HG03565 (cell line): ENCODE results near the gene PTPRN2.
"Not testable (repeated sequence)": the region's sequence is repeated elsewhere in the genome, so short reads cannot be mapped to it uniquely, and the experiment has no call there.

ENCODE experiments used
- ATAC-seq: cut with Tn5 transposase; IDR thresholded peaks from one replicate; pipeline ENCODE4 v1.9.1; 2021; ENCODE audit warnings: mild to moderate bottlenecking, moderate library complexity; ENCODE audit not compliant: unreplicated experiment

The PTPRN2 gene

DNA sequence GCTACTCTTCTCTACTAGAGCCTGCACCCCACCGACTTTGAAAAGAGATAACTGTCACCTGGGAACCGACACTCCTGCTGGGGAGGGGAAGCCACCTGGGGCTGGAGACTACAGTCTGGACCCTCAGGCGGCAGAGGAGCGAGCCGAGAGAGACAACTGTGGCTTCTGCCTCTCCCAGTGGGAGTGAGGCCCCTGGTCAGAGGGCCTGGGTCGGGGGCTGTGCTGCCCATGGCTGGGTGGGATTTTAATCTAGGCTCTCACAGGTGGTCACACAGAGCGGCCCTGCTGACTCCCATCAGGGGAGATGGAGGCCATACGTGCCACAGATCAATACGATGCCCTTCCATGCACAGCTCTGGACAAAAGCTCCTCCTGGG lies 878.7 kb downstream of the PTPRN2 start:
- no peak for ATAC-seq

DNA sequence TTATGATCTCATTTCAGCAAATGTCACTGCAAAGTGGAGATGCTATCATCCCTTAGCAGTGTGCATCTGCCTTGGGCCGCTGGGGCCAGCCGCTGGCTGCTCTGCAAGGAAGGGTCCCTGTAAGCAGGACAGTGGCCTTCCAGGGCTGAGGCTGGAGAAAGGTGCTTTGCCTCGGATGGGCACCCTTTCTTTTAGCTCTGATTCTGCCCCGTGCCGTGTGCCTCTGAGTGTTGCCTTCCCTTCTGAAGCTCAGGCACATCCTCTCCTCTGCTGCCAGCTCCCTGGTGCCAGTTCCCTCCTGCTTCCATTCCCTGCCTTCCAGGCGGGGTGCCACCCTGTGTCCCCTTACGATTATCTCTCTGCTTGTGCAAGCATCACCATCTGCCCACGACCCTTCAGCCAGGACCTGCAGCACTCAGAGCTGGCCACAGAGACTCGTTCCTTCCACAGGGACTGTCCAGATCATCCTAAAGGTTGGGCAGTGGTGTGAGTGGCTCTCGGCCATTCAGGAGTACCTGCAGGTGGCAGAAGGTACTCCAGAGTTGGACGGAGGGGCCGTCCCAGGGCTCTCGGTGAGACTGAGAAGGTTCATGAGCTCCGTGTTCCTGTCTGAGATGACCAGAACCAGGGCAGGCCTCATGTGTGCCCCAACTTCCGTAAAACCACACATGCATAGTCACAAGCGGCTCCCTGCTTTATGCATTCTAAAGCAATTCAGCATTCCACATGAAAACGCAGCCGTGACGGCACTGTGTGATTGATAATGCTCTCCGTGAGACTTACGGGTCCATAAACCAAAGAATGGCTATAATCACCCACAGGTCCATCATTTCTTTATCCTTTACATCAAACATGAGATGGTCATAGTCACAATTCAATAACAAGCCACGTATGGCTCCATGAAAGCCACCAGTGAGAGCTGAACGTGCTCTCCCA lies 879.4 kb downstream of the PTPRN2 start:
- no peak for ATAC-seq

DNA sequence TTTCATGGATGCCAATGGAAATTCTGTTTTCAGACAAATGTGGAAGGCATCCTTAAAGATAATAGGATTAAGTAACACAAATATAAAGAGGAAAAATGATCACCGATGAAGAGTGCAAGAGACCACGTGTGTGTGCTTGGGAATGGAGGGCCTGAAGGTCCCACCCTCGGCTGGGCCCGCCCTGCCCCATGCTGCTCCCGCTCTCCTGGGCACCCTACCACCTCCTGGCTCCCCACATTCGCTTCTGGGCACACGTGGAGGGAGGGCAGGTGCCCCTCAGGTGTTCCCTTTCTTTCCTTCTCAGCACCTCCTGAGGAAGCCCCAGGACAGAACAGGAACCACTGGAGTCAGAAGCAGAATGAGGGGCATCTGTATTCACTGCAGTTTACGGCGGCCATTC lies 883.3 kb downstream of the PTPRN2 start:
- ATAC-seq: no peak

DNA sequence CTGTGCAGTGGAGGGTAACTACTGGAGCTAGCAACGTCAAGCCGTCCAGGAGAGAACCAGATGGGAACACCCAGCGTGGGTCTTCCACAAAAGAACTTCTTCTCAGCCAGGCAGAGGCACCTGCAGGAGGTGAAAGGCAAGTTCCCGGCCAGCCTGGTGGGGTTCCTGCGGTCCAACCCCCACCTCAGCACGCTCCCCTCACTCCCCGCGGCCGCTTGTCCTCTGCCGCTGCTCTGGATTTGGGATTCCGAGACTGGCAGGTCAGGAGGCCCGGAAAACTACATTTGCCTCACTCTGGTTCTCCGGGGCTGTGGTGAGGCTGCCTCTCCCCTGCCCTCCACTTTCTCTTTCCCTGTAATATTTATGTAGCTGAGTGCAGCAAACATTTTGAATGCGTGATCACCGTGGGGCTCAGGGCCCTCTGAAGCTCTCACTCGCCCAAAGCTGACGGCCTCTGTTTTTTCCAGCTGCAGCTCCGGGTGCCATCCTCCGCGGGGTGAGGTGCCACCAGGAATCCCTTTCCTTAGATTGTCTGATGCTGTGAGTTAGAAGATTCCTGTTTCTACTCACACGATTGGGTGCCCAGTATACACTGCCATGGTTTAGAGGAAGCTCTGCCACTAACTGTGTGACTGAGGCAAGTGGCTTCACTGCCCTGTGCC lies 884.0 kb downstream of the PTPRN2 start:
- ATAC-seq: no peak

DNA sequence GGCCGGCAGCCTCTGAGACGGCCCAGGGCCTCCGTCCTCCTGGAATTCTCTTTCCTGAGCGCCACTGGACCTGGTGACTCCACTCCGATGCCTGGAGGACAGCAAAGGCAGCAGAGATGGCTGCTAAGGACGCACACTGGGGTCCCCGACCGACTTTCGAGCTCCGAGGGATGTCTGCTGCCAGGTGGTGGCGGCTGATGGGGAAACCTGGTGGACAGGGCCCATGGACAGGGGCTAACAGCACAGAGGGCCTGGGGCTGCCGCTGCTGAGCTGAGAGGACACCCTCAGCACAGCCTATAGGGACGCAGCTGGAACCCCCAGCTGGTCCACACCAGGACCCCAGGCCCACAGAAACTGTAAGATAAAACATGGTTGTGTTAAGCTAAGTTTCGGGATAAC lies 884.5 kb downstream of the PTPRN2 start:
- no peak for ATAC-seq

DNA sequence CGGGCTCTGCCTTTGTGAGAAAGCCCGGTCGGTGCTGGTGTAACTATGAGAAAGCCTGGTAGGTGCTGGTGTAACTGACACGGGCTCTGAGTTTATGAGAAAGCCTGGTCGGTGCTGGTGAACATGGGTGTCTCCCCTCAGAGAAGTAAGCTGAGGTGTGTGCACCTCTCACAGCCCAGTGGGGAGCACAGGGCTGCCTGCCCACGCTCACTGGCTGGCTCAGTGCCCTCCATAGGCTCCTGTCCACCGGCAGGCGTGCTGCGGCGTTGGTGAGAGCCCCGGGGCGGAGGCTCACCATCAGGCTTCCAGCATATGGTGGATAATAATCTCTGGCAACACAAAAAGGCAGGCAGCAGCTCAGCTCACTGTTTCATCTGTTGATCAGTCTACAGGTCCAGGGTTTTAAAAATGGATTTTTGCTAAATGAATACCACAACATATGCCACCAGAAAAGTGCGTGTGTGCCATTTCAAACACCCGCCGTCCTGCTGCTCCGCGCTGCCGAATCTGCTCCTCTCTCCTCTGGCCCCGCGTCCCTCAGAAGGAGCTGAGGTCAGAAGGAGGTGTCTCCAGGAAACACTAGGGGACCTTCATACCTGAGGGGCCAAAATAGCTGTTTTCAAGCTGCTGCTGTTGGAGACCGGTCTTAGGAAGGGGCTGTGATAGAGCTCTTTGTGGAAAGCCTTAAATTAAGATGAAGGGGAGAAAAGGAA lies 885.2 kb downstream of the PTPRN2 start:
- no peak for ATAC-seq

DNA sequence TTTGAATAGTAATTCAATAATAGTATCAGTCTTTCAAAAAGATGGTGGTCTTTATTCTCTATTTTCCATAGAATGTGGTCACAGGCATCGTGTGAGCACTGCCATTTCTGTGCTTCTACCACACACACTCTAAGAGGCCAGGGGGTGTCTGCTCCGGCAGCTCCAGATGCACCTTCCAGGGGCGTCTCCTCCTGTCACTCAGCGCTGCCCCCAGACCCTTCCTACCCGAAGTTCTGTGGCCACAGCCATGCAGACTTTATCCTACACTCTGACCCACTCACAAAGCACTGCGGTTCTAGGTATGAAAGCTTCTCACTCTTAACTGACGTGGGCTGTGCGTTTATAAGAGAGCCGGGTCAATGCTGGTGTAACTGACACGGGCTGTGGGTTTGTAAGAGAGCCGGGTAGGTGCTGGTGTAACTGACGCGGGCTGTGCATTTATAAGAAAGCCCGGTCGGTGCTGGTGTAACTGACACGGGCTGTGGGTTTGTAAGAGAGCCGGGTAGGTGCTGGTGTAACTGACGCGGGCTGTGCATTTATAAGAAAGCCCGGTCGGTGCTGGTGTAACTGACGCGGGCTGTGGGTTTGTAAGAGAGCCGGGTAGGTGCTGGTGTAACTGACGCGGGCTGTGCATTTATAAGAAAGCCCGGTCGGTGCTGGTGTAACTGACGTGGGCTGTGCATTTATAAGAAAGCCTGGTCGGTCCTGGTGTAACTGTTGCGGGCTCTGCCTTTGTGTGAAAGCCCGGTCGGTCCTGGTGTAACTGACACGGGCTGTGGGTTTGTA lies 886.0 kb downstream of the PTPRN2 start:
- ATAC-seq: not testable (repeated sequence)

DNA sequence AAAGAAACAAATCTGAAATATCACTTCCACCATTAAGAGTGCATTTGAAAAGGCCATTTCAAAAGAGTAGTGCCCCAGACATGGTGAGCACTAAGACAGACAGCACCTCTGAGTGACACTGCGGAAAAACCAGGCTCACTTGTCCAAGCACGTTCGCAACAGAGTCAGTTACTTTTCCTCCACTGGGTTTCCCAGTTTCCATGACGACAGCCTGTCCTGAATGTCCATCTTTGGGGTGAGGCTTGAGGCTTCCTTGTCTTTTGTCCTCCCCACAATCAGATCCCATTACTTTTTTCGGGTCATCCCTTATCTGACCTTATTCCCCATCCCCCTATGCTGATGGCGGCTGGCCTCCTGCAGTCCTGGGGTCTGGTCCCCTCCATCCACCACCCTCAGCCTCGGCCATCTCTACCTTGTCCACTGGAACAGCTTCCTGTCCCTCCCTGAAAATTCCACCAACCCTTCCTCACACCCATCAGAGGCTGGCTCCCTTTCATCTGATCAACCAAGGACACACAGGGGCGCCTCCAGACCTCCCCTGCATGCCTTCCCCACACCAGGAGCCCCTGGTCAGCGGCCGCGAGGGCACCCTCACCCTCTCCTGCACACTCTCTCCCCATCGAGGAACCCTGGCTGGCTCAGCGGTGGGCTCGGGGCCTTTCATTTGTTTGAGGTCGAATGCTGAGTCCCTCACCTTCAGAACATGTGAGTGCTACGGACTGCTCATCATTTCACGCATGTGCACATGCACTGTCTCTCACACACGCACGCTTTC lies 887.2 kb downstream of the PTPRN2 start:
- ATAC-seq: no peak

DNA sequence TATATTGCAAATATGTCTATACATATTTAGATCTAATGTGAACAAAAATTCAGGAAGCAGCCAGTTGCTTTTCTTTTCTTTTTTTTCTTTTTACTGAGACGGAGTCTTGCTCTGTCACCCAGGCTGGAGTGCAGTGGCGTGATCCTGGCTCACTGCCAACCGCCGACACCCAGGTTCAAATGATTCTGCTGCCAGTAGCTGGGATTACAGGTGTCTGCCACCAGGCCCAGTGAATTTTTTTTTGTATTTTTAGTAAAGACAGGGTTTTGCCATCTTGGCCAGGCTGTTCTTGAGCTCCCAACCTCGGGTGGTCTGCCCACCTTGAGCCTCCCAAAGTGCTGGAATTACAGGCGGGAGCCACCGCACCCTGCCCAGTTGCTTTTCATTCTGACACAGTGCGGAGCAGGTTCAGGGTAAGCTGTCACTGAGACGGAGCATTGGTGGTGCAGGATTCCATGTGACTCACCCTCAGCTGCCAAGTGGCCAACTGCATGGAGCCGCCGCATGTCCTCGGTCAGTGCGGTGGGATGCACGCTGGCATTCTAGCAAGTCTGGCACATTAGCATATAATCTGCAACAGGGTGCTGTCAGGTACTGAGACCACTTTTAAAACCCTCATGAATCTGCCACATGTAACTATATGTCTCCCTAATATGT lies 888.1 kb downstream of the PTPRN2 start:
- no peak for ATAC-seq

DNA sequence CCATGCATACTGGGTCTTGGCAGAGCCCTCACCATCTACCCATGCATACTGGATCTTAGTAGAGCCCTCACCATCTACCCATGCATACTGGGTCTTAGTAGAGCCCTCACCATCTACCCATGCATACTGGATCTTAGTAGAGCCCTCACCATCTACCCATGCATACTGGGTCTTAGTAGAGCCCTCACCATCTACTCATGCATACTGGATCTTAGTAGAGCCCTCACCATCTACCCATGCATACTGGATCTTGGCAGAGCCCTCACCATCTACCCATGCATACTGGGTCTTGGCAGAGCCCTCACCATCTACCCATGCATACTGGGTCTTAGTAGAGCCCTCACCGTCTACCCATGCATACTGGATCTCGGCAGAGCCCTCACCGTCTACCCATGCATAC lies 890.3 kb downstream of the PTPRN2 start:
- not testable (repeated sequence) for ATAC-seq

DNA sequence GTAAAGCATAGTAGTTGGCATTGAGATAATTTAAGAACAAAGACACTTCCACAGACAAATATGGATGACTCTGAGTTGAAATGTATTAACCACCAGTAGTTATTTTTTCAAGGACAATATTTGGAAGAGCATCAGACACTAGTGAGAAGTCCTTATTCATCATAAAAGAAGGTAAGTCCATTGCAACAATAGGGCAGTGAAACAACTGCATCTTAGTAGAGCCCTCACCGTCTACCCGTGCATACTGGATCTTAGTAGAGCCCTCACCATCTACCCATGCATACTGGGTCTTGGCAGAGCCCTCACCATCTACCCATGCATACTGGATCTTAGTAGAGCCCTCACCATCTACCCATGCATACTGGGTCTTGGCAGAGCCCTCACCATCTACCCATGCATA lies 892.0 kb downstream of the PTPRN2 start:
- ATAC-seq: not testable (repeated sequence)

DNA sequence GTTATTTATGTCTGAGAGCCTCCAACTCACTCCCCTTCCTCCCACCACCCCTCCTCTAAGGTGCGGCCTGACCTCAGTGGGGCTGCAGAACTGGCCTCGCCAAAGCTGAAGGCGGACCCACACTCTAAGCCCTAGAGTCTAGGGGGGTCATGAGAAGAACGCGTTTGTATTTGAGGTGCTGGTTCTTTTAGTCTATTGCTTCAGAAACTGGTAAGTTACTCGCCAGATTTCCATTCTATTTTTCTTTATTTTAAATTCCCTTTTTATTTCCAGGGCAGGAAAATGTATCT lies 893.3 kb downstream of the PTPRN2 start:
- no peak for ATAC-seq

DNA sequence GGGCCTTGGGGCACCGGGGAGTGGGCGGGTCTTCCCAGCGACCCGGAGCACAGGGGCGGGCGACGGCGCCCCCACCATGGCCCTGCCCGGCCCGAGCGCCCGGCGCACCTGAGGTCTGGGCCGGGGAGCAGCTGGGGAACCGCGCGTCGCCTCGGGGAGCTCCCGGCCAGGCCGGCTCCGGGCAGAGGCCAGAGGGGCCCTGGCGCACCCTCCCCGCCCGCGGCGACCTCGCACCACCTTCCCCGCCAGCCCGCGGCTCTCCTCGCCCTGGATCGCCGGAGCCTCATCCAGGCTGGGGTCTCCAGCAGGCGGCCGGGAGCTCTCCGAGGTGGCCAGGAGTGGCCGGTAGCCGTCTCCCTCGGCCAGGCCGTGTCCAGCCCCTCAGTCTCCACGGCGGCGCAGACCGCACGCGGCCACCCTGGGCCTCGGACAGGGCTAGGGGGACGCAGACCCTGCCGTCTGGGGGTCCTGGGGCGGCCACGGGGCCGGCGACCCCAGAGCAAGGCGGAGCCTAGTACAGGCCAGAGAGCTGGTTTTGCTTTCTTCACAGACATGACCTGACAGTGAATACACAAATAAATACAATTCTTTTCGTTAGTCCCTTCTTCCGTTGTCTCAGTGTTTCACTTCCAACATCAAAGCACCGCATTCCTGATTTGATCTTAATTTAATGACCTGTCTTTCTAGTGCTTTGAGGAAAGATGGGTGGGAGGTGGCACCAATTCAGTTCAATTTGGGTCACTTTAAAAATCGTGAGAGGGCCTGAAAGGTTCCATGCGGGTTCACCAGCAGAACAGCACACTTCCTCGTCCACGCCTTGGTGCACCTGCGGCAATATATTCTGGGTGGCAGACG lies 893.9 kb downstream of the PTPRN2 start:
- ATAC-seq: no peak

DNA sequence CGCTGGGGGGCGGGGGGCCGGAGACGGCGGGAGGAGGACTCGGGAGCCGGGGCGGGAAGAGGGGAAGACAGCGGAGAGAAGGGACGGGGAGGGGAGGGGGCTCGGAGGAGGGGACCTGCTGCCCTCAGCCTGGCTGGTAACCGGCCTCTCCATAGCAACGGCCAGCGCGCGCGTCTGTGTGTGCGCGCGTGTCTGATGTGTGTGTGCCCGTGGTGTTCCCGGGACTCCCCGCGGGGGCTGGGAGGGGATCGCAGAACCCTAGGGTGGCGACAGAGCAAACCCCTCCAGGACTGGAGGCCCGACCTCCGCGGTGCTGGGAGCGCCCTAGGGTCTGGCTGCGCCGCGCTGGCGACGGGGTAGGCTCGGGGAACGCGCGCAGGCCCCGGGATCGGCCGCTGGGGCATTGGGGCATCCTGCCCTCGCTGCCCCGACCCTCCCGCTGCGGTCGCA lies 894.5 kb downstream of the PTPRN2 start:
- no peak for ATAC-seq

DNA sequence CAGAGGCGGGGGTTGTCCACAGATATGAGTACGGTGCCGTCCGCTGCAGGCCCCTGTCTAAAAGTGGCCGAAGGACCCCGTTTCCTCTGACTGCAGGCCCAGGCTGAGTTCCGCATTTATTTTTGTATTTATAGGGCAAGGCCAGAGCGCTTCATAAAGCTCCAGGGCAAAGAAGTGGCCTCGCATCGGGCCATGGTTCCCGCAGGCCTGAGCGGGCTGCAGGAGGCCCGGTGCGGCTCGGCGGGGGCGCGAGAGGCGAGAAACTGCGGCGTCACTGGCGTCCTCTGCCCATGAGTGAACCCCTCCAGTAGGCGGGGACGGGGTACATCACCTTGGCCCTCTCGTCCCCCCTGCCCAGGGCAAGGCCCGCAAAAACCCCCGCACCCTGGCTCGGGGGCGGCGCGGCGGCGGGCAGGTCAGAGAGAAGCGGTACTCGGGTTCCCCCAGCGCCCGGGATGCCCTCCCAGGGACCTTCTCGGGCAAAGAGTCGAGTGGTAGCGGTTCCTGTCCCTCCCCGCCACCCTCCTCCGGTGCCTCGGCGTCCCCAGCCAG lies 895.1 kb downstream of the PTPRN2 start:
- no peak for ATAC-seq

DNA sequence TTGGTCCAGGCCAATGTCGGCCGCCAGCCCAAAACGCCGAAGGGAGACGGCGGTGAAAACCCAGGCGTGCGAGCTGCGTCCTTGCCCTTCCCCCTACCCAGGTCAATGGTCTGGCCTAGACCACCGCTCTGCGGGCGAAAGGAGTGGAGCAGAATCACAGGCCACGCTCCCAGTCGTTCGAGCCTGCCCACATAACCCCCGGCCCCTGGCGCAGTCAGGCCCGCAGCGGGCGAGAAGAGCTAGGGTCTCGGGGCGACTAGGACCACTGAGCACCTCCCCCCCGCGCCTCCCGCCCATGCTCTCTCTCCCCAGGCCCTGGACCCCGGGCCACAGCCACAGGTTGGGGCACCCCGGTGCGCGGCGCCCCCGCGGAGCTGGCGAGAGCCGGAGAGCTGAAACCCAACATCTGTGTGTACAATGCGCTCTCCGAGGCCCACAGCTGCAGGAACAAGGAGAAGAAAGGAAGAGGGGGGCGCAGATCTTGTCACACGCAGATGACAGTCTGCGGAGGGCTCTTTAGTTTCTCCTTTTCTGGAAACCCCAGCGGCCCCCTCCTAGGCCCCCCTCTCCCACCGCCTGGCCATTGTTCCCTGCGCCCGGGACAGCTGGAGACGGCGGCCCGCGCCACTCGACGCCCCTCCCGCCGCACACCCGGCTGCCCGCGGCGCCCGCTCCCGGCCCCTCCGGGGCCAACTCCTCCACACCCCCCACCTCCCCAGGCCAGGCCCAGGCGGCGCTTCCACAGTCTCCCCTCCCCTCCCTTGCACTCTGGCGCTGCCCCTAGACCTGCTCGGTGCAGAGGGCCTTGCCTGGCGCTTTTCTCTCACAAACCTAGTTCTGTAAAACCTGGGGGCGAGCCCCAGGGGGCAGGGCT lies 895.8 kb downstream of the PTPRN2 start:
- no peak for ATAC-seq

DNA sequence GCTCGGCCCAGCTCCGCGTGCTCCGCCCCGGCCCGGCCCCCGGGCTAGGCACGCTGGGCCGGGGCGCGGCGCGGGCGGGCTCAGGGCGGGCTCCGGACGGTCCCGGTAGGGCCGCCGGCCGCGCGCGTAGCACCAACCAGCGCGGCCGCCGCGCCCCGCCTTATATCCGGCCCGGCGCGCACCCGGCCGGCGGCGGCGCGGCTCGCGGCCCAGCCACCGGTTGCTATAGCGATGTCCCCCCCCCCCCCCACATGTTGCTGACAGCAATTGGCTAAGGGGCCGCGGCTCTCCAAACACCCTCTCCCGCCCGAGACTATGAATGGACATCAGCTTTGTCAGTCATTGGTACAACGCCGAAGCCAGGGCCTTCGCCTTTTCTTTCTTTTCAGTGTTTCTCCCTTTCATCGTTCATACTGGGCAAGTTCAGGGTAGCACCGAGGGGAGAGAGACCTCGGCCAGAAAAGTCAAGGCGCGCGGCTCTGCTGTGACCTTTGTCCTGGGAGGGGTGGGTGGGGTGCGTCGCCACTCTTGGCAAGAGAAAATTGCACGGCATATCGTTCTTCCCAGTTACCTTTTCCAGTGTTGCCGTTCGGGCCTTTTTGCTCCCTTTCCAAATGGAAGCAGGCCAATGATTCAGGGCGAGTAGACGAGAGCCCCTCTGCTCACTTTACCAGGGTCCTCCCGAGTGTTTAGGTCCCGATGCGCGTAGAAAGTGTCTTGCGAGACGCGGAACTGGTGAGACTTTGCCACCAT lies 896.6 kb downstream of the PTPRN2 start:
- no peak for ATAC-seq
